Stimulated activated CD8-positive, alpha-beta memory T cell treated with anti-CD3 and anti-CD28 coated beads, Interleukin-7, amount 100 ng/mL, for 48 hours (primary cell): Measurements from ENCODE around the gene CCDC107.
A peak's percentile ranks its signal among the peaks of the same experiment; 100 is the strongest.
"Not testable (repeated sequence)": the region's sequence is repeated elsewhere in the genome, so short reads cannot be mapped to it uniquely, and the experiment has no call there.

Experiments
- DNase-seq, 2 donors: peaks; one replicate each; pipeline ENCODE4 v3.0.0-alpha.2; 2020; ENCODE audit warnings: low read depth in 1 of 2; ENCODE audit errors: extremely low read depth in 1 of 2

Gene CCDC107, protein sequence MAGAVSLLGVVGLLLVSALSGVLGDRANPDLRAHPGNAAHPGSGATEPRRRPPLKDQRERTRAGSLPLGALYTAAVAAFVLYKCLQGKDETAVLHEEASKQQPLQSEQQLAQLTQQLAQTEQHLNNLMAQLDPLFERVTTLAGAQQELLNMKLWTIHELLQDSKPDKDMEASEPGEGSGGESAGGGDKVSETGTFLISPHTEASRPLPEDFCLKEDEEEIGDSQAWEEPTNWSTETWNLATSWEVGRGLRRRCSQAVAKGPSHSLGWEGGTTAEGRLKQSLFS

DNA sequence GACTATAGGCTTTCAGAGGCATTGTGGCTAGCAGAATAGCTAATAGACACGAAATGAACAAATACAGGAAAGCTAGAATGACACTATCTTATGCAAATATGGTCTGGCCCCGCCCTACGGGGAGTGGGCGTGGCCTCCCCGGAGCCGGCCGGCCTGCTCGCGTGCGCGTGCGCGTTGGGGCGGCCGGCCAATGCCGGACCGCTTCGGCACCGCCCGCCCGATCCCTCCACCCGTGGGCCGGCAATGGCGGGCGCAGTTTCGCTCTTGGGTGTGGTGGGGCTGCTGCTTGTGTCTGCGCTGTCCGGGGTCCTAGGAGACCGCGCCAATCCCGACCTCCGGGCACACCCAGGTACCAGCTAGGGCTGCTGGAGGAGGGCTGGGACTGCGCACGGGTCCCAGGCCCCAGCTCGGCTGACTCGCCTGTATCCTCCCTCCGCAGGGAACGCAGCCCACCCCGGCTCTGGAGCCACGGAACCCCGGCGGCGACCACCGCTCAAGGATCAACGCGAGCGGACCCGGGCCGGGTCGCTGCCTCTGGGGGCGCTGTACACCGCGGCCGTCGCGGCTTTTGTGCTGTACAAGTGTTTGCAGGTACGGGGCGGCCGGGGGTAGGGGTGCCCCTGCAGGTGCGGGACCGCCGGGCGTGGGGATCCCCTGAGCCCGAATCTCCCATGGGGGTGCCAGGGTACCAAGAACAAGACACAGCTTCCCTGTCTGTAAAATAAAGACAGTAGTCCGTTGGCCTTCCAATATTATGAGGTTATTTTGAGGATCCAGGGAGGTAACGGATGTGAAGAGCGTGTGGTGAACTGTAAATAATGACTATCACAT lies at the start of gene CCDC107:
Gene CCDC107 (plus strand): TSS at position 156 of the 831 bp plus-strand sequence. CDS start 88 bp downstream, at position 244.
- peak; percentile 65 to 72 for DNase-seq

DNA sequence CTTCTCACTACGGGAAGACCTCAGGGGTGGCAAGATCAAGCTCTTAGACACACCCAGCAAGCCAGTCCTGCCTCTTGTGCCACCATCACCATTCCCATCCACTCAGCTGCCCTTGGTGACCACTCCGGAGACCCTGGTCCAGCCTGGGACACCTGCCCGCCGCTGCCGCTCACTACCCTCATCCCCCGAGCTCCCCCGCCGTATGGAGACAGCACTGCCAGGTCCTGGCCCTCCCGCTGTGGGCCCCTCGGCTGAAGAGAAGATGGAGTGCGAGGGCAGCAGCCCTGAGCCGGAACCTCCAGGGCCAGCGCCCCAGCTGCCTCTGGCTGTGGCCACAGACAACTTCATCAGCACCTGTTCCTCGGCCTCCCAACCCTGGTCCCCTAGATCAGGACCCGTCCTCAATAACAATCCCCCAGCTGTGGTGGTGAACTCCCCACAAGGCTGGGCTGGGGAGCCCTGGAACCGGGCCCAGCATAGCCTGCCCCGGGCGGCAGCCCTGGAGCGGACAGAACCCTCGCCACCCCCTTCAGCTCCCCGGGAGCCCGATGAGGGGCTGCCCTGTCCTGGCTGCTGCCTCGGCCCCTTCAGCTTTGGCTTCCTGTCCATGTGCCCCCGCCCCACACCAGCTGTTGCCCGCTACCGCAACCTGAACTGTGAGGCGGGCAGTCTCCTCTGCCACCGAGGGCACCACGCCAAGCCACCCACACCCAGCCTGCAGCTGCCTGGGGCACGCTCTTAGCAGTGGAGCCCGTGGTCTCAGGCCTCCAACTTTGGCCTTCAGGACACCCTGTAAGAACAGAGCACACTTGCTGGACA lies 48.9 kb upstream of the CCDC107 start:
- DNase-seq = no peak

DNA sequence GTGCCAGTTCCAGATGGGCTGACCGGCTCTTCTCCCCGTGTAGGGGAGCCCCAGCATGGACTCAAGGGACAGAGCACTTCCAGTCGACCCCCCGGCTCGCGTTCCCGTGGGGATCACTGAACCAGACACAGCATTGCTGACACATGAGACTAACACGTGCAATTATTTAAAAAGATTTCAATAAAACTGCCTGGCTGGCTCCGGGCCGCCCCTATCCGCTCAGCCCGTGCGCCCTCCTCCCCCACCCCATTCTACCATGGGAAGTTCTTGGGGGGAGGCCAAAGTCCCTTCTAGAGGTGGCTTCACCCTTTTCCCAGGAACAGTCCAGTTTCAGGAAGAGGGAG lies 48.3 kb upstream of the CCDC107 start:
- no peak for DNase-seq

DNA sequence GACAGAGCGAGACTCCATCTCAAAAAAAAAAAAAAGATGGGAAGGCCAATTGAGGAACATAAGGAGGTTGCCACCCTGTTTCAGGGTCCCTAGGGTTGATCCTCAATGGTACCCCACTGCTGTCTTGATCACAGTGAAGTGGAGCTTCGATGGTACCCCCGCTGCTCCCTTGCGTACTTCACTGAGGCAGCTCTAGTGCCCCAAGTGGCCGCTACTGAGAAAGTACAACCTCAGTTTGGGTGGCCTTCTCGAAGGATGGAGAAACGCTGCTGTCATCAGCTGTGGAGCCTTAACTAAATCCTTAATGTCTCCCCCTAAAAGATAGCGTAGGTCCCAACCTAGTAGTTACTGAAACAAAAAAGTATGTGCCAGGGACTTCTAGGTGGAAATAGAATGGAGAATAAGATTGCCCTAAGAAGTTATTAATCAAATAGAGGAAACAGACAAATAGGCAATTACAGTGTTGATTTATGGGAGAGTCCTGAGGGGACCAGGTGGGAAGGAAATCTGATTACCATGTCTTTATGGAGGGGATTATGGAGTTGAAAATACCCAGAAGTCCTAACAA lies 46.8 kb upstream of the CCDC107 start:
- DNase-seq = no peak

DNA sequence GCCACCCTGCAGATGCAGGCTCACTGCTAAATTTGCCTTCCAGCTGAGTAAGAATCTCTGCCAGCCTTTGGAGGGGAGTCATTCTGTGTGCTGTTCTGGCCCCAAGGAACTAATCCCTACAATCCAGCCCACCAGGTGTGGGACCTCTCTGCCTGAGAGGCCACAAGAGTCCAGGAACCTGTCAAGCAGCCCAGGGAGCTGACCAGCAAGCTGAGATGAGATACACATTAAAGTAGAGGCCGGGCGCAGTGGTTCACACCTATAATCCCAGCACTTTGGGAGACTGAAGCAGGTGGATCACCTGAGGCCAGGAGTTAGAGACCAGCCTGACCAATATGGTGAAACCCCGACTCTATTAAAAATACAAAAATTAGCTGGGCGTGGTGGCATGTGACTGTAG lies 46.0 kb upstream of the CCDC107 start:
- DNase-seq = not testable (repeated sequence)

DNA sequence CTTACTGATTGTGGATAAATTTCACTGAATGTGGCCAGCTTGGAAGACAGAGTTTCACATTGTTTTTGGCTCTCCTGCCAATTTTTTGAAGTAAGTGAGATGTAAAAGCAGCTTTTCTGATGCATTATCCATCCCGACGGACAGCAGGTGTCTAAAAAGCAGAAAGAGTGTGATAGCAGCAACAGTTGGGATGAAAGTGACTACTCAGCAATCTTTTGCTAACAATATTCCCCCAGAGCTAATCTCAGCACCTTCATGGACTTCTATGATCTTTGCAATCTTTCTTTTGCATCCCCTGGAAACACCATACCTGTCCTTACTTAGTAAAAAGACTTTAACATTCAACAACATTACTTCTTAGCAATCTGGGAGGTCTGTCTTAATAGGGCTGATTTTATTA lies 45.2 kb upstream of the CCDC107 start:
- DNase-seq = no peak

DNA sequence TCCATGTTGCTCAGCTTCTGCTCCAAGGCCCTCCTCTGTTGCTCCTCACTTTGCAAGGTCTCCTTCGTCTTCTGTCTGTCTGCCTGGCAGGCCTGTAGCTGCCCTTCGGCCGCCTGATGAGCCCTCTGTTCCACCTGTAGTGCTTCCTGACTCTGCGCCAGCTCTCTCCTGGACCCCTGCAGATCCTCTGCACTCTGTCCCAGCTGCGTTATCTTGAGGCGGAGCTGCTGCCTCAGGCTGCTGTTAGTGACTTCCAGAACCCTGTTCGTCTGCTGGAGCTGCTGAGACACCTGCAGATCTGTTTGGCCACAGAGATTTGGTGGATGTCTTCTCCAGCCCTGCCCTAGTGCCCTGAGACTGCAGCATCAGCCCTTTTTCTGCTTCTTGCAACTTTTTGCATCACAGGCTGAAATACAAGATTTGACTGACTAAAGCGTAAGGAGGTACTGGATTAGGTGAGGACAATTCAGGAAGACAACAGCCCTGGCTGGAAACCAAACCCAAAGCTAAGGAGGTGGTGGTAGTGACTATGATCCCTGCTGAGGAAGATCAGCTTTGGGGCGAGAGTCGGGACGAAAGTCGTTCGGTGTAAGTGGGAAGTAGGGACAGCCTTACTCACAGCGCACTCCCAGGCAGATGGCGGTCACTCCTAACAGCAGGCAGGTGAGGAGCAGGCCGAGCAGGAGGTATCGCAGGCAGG lies 42.0 kb upstream of the CCDC107 start:
- DNase-seq = no peak

DNA sequence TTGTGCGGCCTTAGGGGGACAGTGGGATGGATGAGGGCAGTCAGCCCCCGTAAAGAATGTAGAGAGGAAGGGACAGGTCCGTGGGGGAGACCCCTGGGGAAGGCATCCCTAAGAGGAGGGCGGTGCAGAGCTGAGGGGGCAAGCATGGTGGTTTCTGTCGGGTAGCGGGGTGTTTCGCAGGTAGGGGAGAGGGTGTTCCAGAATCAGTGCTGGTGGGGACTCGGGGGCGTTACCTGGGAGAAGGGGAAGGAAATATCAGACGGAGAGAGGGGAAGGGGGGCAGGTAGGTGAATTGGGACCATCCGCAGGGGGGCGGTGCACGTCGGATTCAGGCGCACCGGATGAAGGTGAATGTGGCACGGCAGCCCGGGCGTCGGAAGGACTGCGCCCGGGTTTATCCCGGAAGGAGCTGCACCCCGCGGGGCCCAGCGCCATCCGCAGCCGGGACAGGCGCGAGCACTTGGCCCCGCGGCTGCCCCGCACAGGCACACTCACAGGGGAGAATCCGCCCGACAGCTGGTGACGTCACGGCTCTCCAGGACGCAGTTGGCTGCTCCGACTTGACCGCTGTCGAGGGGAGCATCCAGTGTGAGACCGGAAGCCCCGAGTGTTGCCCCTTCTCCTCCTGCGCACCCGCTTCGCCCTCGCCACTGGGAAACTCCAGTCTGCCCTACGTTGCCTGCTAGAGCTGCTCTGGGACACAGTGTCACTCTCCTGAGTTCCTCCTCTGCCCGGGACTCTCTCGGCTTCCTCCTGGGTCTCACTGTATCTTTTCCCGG lies 41.2 kb upstream of the CCDC107 start:
- DNase-seq = peak; percentile 57 to 65

- DNase-seq = no peak
Observed at GRCh38 chr9:35617548-35617947, 40.5 kb upstream of the CCDC107 start.

DNA sequence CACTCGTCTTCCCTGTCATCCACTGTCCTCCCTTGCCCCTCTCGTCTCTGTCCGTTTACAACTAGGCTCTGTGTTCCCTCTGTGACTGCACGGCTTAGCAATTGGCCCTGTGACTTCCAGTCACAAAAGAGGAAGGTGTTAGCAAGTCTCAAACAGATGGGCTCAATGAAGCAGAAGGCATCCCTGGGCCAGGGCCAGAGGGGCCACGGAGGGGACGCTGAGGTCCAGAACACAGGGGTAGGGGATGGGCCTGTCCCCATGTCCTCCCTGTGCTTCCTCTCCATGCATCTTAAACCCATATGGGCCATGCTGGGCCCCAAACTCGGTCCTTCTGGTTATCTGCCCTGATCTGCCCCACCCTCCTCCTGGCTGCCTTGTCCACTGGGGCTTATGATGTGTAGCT lies 39.8 kb upstream of the CCDC107 start, which contains the start of gene CD72:
Gene CD72 (minus strand): TSS at position 89 of the 403 bp plus-strand sequence. CDS start 110 bp downstream, outside the sequence.
- no peak for DNase-seq

- peak; percentile 37 to 45 for DNase-seq
Observed at GRCh38 chr9:35618854-35619799, 39.0 kb upstream of the CCDC107 start.

DNA sequence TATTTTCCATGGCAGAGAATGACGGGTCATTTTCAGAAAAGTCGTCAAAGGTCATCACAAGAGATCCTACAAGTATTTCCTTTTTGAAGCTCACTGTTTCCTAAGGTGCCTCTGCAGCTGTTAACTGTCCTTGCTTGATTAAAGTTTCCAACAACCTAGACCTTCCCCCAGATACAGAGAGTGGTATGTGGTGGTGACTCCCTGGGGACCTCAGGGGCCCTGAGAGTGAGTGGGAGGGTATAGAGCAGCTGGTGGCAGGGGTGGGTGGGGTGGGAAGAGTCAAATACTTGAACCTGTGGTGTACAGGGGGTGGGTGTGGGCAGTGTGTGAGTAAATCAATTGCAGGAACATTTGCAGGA lies 38.3 kb upstream of the CCDC107 start:
- DNase-seq = no peak

- DNase-seq = no peak
Observed at GRCh38 chr9:35627575-35627974, 30.5 kb upstream of the CCDC107 start.

- no peak for DNase-seq
Observed at GRCh38 chr9:35628389-35628991, 29.6 kb upstream of the CCDC107 start.

DNA sequence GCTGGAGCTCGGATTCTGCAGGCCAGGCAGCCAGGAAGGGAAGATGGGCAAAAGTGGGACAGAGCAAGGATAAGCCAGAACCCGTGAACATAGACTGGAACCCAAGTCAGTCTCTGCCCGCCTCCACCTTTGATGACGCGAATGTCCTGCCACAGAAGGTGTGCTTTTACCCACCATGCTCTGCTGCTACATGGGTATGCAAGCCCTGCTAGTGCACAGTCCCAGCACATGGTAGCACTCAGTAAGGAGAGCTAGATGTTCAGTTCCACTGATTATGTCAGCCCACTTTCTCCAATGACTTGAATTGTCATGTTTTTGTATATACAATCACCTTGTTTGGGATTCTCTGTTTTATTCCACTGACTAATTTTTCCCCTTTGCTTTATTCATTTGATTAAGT lies 28.5 kb upstream of the CCDC107 start:
- DNase-seq = no peak

DNA sequence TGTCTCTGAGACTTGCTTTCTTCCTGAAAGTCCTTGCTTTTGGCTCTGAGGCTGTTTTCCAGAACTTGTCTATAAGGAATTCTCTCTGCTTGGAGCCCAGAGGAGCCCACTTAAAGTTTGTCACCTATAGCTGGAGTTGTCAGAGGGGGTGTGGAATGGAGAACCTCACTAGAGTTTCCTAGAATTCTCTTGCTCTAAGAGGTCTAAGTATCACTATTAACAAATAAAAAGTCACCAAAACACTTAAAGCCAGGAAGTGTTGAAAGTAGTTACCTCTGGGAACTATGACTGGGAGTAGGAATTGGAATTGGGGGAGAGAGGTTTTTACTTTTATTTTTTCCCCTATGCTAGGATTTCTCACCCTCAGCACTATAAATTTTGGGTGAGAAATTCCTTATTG lies 22.4 kb upstream of the CCDC107 start:
- no peak for DNase-seq

GRCh38 chr9:35636135-35636876 lies 21.8 kb upstream of the CCDC107 start:
- no peak for DNase-seq

GRCh38 chr9:35636877-35637246 lies 21.2 kb upstream of the CCDC107 start:
- DNase-seq = not testable (repeated sequence)
